H9 (cell line): ENCODE data around the gene UBE2V1. TPM values are rescaled to one million over a fixed set of nuclear protein-coding genes. Genes with fewer than 3 reads are reported as not detected.
A peak's percentile ranks its signal among the peaks of the same experiment; 100 is the strongest.

ENCODE experiments used
- DNase-seq: peaks from one replicate; pipeline ENCODE4 v3.0.0-alpha.2; 2017
- H2AFZ ChIP-seq: one replicate; pipeline ENCODE4 v1.6.1; 2013; ENCODE audit warnings: mild to moderate bottlenecking, low read length, control low read depth, moderate library complexity
- H2AK5ac ChIP-seq: 2 replicates; pipeline ENCODE4 v1.6.1; 2013; ENCODE audit warnings: low read length, control low read depth, mixed read lengths; ENCODE audit not compliant: insufficient read length
- H2BK120ac ChIP-seq: one replicate; pipeline ENCODE4 v1.6.1; 2013; ENCODE audit warnings: low read depth, mild to moderate bottlenecking, low read length, control low read depth, inconsistent platforms; ENCODE audit not compliant: poor library complexity, severe bottlenecking
- H2BK12ac ChIP-seq: 2 replicates; pipeline ENCODE4 v1.6.1; 2013; ENCODE audit warnings: low read length, control low read depth, mixed read lengths, low read depth; ENCODE audit not compliant: insufficient read length
- H2BK15ac ChIP-seq: 2 replicates; pipeline ENCODE4 v1.6.1; 2013; ENCODE audit warnings: low read depth, low read length, control low read depth
- H2BK20ac ChIP-seq: one replicate; pipeline ENCODE4 v1.6.1; 2013; ENCODE audit warnings: low read depth, mild to moderate bottlenecking, low read length, control low read depth, inconsistent platforms; ENCODE audit not compliant: poor library complexity, severe bottlenecking
- H2BK5ac ChIP-seq: 2 replicates; pipeline ENCODE4 v1.6.1; 2013; ENCODE audit warnings: low read length, control low read depth, mixed read lengths; ENCODE audit not compliant: insufficient read length
- H3K14ac ChIP-seq: 2 replicates; pipeline ENCODE4 v1.6.1; 2013; ENCODE audit warnings: low read length, control low read depth; ENCODE audit not compliant: insufficient read depth
- H3K18ac ChIP-seq: 2 replicates; pipeline ENCODE4 v1.6.1; 2013; ENCODE audit warnings: low read depth, mild to moderate bottlenecking, mixed read lengths, low read length, control low read depth; ENCODE audit not compliant: insufficient read length
- H3K23ac ChIP-seq: 2 replicates; pipeline ENCODE4 v1.6.1; 2013; ENCODE audit warnings: low read length, control low read depth, mixed read lengths, low read depth; ENCODE audit not compliant: insufficient read length
- H3K23me2 ChIP-seq: 2 replicates; pipeline ENCODE4 v1.6.1; 2013; ENCODE audit warnings: low read depth, mild to moderate bottlenecking, mixed read lengths, low read length, control low read depth; ENCODE audit not compliant: insufficient read length, poor library complexity, severe bottlenecking
- H3K27ac ChIP-seq: 2 replicates; pipeline ENCODE4 v1.5.1; 2013; ENCODE audit warnings: low read length, control low read depth, mixed read lengths, low read depth; ENCODE audit not compliant: insufficient read length
- H3K27me3 ChIP-seq: 2 replicates; pipeline ENCODE4 v1.6.1; 2013; ENCODE audit warnings: low read length, control low read depth, inconsistent platforms; ENCODE audit not compliant: insufficient read depth
- H3K4ac ChIP-seq: 2 replicates; pipeline ENCODE4 v1.6.1; 2013; ENCODE audit warnings: low read depth, mild to moderate bottlenecking, control low read depth, inconsistent platforms, low read length, moderate library complexity
- H3K4me1 ChIP-seq: 2 replicates; pipeline ENCODE4 v1.6.1; 2013; ENCODE audit warnings: low read length, control low read depth, inconsistent platforms; ENCODE audit not compliant: insufficient read depth
- H3K4me2 ChIP-seq: 2 replicates; pipeline ENCODE4 v1.6.1; 2013; ENCODE audit warnings: low read length, control low read depth, mixed read lengths; ENCODE audit not compliant: insufficient read length, insufficient read depth
- H3K56ac ChIP-seq: 2 replicates; pipeline ENCODE4 v1.6.1; 2013; ENCODE audit warnings: low read depth, mild to moderate bottlenecking, mixed read lengths, low read length, control low read depth; ENCODE audit not compliant: insufficient read length
- H3K79me1 ChIP-seq: 2 replicates; pipeline ENCODE4 v1.6.1; 2013; ENCODE audit warnings: low read depth, mild to moderate bottlenecking, moderate library complexity, low read length, control low read depth, inconsistent platforms; ENCODE audit not compliant: insufficient read depth, poor library complexity, severe bottlenecking
- H3K79me2 ChIP-seq: 2 replicates; pipeline ENCODE4 v1.6.1; 2013; ENCODE audit warnings: low read length, control low read depth, inconsistent platforms; ENCODE audit not compliant: insufficient read depth
- H3K9ac ChIP-seq: 2 replicates; pipeline ENCODE4 v1.6.1; 2013; ENCODE audit warnings: low read length, control low read depth, mixed read lengths; ENCODE audit not compliant: insufficient read length; ENCODE audit errors: extremely low read depth
- H3K9me3 ChIP-seq: one replicate; pipeline ENCODE4 v1.6.1; 2013; ENCODE audit warnings: low read depth, low read length, inconsistent platforms; ENCODE audit not compliant: control insufficient read depth
- H3T11ph ChIP-seq: one replicate; pipeline ENCODE4 v1.6.1; 2013; ENCODE audit warnings: mild to moderate bottlenecking, low read length, control low read depth, inconsistent platforms
- H4K20me1 ChIP-seq: one replicate; pipeline ENCODE4 v1.6.1; 2013; ENCODE audit not compliant: control insufficient read depth, insufficient read length, insufficient read depth
- H4K5ac ChIP-seq: 2 replicates; pipeline ENCODE4 v1.6.1; 2013; ENCODE audit warnings: low read depth, mild to moderate bottlenecking, mixed read lengths, low read length, control low read depth; ENCODE audit not compliant: insufficient read length
- H4K8ac ChIP-seq: replicated peaks from 2 replicates; pipeline ENCODE4 v1.6.1; 2013; ENCODE audit warnings: low read length, control low read depth, mixed read lengths, low read depth; ENCODE audit not compliant: insufficient read length
- H4K91ac ChIP-seq: 2 replicates; pipeline ENCODE4 v1.6.1; 2013; ENCODE audit warnings: low read depth, mild to moderate bottlenecking, moderate library complexity, mixed read lengths, low read length, control low read depth; ENCODE audit not compliant: insufficient read length
- H3K27ac Mint-ChIP-seq, 3 experiments: 2 replicates in 2 of 3; 3 replicates in 1 of 3; pipeline ENCODE4 v1.8.0; 2020 to 2021; ENCODE audit warnings: mixed read lengths in 3 of 3, mild to moderate bottlenecking in 1 of 3, moderate library complexity in 1 of 3
- H3K27me3 Mint-ChIP-seq: 2 replicates; pipeline ENCODE4 v1.8.0; 2021; ENCODE audit warnings: low read depth, mild to moderate bottlenecking, moderate library complexity, mixed read lengths
- H3K36me3 Mint-ChIP-seq, 3 experiments: 2 replicates in 2 of 3; 3 replicates in 1 of 3; pipeline ENCODE4 v1.8.0; 2020 to 2021; ENCODE audit warnings: low read depth in 3 of 3, mixed read lengths in 3 of 3; ENCODE audit not compliant: insufficient read depth in 1 of 3
- H3K4me1 Mint-ChIP-seq, 2 experiments: 2 replicates each; pipeline ENCODE4 v1.8.0; 2020; ENCODE audit warnings: mixed read lengths in 2 of 2
- H3K4me3 Mint-ChIP-seq, 2 experiments: 2 replicates in 1 of 2; 3 replicates in 1 of 2; pipeline ENCODE4 v1.8.0; 2020 to 2021; ENCODE audit warnings: mild to moderate bottlenecking in 2 of 2, mixed read lengths in 2 of 2, moderate library complexity in 1 of 2
- H3K9me3 Mint-ChIP-seq, 2 experiments: 2 replicates in 1 of 2; 3 replicates in 1 of 2; pipeline ENCODE4 v1.8.0; 2020; ENCODE audit warnings: mild to moderate bottlenecking in 2 of 2, mixed read lengths in 2 of 2, moderate library complexity in 1 of 2
- CTCF ChIP-seq: fragments of 200-600 bp; sonication (generic); conservative IDR thresholded peaks from 3 replicates; pipeline ENCODE4 v1.8.0; 2021; ENCODE audit warnings: antibody characterized with exemption, mild to moderate bottlenecking
- WGBS: extraction: QIAGEN DNeasy Blood & Tissue Kit; methylation state at CpG from one replicate; pipeline ENCODE4 v1.1.7; 2013; ENCODE audit warnings: missing lambda C conversion rate, low lambda C conversion rate, mixed read lengths; ENCODE audit not compliant: insufficient read length; ENCODE audit errors: extremely low coverage; 5-methylcytosine and 5-hydroxymethylcytosine counted together
- total RNA-seq: library from RNA; stranded (reverse); gene quantifications from 2 replicates; pipeline ENCODE4 v1.2.1, GENCODE V29; 2021

The UBE2V1 gene
- total RNA-seq, 1 experiment from 2014 or later: 152 TPM

- no peak for TF ChIP-seq CTCF
- Histone ChIP-seq H2BK5ac (no peak overlapping the region), H3K9ac (no peak overlapping the region), H4K5ac (no peak overlapping the region), H3K27ac (no peak overlapping the region), H3K23ac (no peak overlapping the region), H2AFZ (no peak overlapping the region), H3K79me2 (peaks cover 58% of the 10 kb centered on the region; the same call in 1 of the 2 replicates), H2BK20ac (no peak overlapping the region), H3K27me3 (no peaks in the 10 kb centered on the region), H3K56ac (no peak overlapping the region), H3K23me2 (peaks cover 12% of the 10 kb centered on the region), H2BK12ac (no peak overlapping the region), H3K4me2 (no peak overlapping the region), H2BK120ac (no peak overlapping the region), H3K4ac (no peak overlapping the region), H4K8ac (no peak overlapping the region), H2BK15ac (no peak overlapping the region), H4K91ac (no peak overlapping the region), H3K79me1 (peaks cover 7% of the 10 kb centered on the region), H4K20me1 (peaks cover 2% of the 10 kb centered on the region), H2AK5ac (no peak overlapping the region), H3K18ac (no peak overlapping the region), H3K4me1 (peaks cover 3% of the 10 kb centered on the region; the same call in 1 of the 2 replicates), H3T11ph (no peak overlapping the region), H3K9me3 (no peaks in the 10 kb centered on the region), H3K14ac (no peak overlapping the region)
- DNase-seq: no peak
- Mint-ChIP-seq H3K27me3 (no peaks in the 10 kb centered on the region), H3K4me1 (peaks cover 41 to 52% of the 10 kb centered on the region in 2 experiments), H3K9me3 (no peaks in the 10 kb centered on the region), H3K4me3 (no peak overlapping the region), H3K27ac (peak overlapping the region in 2 of 3 experiments; percentile 58 to 78; a peak in 2 of 7 replicates), H3K36me3 (peaks cover 2 to 28% (median 17%) of the 10 kb centered on the region in 3 experiments; a peak in 5 of 7 replicates)
- no CpG with 5 or more reads among the region's 4 CpGs for WGBS
Measured at GRCh38 chr20:50108556-50109235, 4.3 kb downstream of the UBE2V1 start.
